ENCODE measurements around the gene CARD14. TPM values are rescaled to one million over a fixed set of nuclear protein-coding genes. Genes with fewer than 3 reads are reported as not detected.

Gene CARD14
- total RNA-seq, 1 donor from 2014 or later, result 0.64 TPM

DNA sequence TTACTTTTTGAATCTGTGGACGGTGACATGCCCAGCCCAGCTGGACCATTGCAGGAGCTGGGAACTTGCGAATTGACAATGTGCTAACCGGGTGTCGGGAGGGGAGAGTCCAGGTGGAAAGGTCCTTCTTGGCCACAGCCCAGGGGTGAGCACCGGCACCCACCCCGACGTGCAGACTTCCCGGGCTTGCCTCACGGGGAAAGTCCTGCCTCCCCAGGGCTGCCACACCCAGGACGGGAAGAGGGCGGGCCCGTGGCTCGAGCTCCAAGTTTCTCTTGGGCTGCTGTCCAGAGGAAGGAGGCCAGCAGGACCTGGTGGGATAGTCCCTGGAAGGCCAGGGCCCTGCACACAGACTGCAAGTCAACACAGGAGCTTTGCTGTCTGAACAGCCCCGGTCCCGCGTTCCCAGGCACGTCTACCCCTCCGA, 17.7 kb downstream of the CARD14 start:
- no peak for DNase-seq (ENCODE audit: low spot score)
- H3K4me1 Mint-ChIP-seq (ENCODE audit: unreplicated experiment), result peaks cover 4% of the 10 kb centered on the region
- H3K36me3 Mint-ChIP-seq (ENCODE audit: low read depth, unreplicated experiment), result no peaks in the 10 kb centered on the region
- H3K27ac Mint-ChIP-seq (ENCODE audit: unreplicated experiment), result no peak overlapping the region
- peaks cover 4% of the 10 kb centered on the region for H3K27me3 Mint-ChIP-seq (ENCODE audit: unreplicated experiment)
- H3K4me3 Mint-ChIP-seq (ENCODE audit: unreplicated experiment), result no peak overlapping the region
- TF ChIP-seq, protein P1, sequence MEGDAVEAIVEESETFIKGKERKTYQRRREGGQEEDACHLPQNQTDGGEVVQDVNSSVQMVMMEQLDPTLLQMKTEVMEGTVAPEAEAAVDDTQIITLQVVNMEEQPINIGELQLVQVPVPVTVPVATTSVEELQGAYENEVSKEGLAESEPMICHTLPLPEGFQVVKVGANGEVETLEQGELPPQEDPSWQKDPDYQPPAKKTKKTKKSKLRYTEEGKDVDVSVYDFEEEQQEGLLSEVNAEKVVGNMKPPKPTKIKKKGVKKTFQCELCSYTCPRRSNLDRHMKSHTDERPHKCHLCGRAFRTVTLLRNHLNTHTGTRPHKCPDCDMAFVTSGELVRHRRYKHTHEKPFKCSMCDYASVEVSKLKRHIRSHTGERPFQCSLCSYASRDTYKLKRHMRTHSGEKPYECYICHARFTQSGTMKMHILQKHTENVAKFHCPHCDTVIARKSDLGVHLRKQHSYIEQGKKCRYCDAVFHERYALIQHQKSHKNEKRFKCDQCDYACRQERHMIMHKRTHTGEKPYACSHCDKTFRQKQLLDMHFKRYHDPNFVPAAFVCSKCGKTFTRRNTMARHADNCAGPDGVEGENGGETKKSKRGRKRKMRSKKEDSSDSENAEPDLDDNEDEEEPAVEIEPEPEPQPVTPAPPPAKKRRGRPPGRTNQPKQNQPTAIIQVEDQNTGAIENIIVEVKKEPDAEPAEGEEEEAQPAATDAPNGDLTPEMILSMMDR (IDR thresholded peaks at IDR 0.05; ENCODE audit: unreplicated experiment), result no peak
- H3K9me3 Mint-ChIP-seq (ENCODE audit: unreplicated experiment), result no peaks in the 10 kb centered on the region

DNA sequence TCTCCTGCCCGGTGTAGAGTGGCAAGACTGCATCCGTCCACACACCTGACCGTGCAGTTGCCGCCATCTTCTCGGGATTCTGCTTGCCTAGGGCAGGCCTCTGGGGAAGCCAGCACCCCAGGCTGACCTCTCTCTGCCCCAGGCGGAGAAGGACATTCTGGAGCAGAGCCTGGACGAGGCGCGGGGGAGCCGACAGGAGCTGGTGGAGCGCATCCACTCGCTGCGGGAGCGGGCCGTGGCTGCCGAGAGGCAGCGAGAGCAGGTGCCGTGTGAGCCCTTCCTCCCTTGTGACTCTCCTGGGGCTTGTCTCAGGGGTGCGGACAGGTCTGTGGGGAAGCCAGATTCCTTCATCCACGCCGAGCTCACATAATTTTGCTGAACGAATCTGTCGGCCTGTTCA, 19.8 kb downstream of the CARD14 start:
- peaks cover 4% of the 10 kb centered on the region for H3K4me1 Mint-ChIP-seq (ENCODE audit: unreplicated experiment)
- DNase-seq (ENCODE audit: low spot score), result no peak
- peaks cover 7% of the 10 kb centered on the region for H3K27me3 Mint-ChIP-seq (ENCODE audit: unreplicated experiment)
- no peak overlapping the region for H3K27ac Mint-ChIP-seq (ENCODE audit: unreplicated experiment)
- TF ChIP-seq, protein P1 (IDR thresholded peaks at IDR 0.05; ENCODE audit: unreplicated experiment), result no peak
- no peaks in the 10 kb centered on the region for H3K9me3 Mint-ChIP-seq (ENCODE audit: unreplicated experiment)
- H3K36me3 Mint-ChIP-seq (ENCODE audit: low read depth, unreplicated experiment), result no peaks in the 10 kb centered on the region
- H3K4me3 Mint-ChIP-seq (ENCODE audit: unreplicated experiment), result no peak overlapping the region

DNA sequence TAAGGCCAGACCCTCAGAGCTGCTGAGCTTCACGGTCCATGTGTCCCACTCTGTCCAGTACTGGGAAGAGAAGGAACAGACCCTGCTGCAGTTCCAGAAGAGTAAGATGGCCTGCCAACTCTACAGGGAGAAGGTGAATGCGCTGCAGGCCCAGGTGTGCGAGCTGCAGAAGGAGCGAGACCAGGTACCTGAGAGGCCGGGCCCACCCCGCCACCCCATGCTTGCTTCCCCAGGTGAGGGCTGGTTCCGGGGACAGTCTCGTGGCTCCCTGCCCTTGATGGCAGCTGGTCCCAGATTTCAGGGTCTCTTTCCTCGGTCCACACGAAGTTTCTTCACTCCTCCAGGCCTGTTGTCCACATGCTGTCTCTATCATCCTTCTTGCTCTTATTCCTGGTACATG, 20.9 kb downstream of the CARD14 start:
- H3K9me3 Mint-ChIP-seq (ENCODE audit: unreplicated experiment), result no peaks in the 10 kb centered on the region
- TF ChIP-seq, protein P1 (IDR thresholded peaks at IDR 0.05; ENCODE audit: unreplicated experiment), result no peak
- no peak overlapping the region for H3K27ac Mint-ChIP-seq (ENCODE audit: unreplicated experiment)
- DNase-seq (ENCODE audit: low spot score), result no peak
- H3K27me3 Mint-ChIP-seq (ENCODE audit: unreplicated experiment), result peaks cover 7% of the 10 kb centered on the region
- no peak overlapping the region for H3K4me3 Mint-ChIP-seq (ENCODE audit: unreplicated experiment)
- no peaks in the 10 kb centered on the region for H3K36me3 Mint-ChIP-seq (ENCODE audit: low read depth, unreplicated experiment)
- H3K4me1 Mint-ChIP-seq (ENCODE audit: unreplicated experiment), result peaks cover 4% of the 10 kb centered on the region

GRCh38 chr17:80191192-80191591, 21.4 kb downstream of the CARD14 start:
- Mint-ChIP-seq H3K27me3 (ENCODE audit: unreplicated experiment) (peaks cover 7% of the 10 kb centered on the region), H3K4me1 (ENCODE audit: unreplicated experiment) (peaks cover 4% of the 10 kb centered on the region), H3K36me3 (ENCODE audit: low read depth, unreplicated experiment) (no peaks in the 10 kb centered on the region), H3K9me3 (ENCODE audit: unreplicated experiment) (no peaks in the 10 kb centered on the region), H3K4me3 (ENCODE audit: unreplicated experiment) (no peak overlapping the region), H3K27ac (ENCODE audit: unreplicated experiment) (no peak overlapping the region)
- TF ChIP-seq, protein P1 (IDR thresholded peaks at IDR 0.05; ENCODE audit: unreplicated experiment), result no peak
- no peak for DNase-seq (ENCODE audit: low spot score)

DNA sequence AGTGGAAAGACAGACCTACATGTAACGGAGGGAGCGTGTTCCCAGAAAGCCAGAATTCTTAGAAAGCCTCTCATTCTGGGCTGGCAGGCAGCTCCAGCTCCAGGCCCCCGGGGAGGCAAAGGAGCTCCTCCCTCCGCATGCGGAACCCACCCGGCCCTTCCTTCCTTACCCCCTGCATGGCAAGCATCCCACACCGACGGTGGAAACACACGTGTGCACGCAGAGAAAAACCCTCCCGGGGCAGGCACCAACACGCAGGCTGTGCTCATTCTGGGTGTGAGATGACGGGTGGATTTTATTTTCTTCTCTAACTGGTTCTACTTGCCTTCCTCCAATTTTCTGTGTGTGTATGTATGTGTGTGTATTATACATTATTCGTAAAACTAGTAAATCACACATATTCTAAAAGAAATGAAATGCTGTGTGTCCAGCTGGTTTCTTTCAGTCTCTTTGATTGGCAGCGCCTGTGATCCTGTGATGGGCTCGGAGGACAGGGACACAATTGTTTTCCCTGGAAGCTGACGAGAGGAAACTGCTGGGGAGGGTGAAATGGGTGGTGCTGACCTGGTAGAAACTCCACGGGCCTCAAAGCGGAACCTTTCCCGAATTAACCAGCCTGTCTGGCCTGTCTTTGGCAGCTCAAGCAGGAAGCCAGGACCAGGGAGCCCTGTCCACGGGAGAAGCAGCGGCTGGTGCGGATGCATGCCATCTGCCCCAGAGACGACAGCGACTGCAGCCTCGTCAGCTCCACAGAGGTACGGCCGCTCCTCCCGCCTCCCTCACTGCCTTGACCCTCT, 22.2 kb downstream of the CARD14 start:
- H3K36me3 Mint-ChIP-seq (ENCODE audit: low read depth, unreplicated experiment), result no peaks in the 10 kb centered on the region
- no peaks in the 10 kb centered on the region for H3K9me3 Mint-ChIP-seq (ENCODE audit: unreplicated experiment)
- TF ChIP-seq, protein P1 (IDR thresholded peaks at IDR 0.05; ENCODE audit: unreplicated experiment), result no peak
- H3K27me3 Mint-ChIP-seq (ENCODE audit: unreplicated experiment), result peaks cover 5% of the 10 kb centered on the region
- DNase-seq (ENCODE audit: low spot score), result no peak
- H3K4me1 Mint-ChIP-seq (ENCODE audit: unreplicated experiment), result peaks cover 4% of the 10 kb centered on the region
- H3K27ac Mint-ChIP-seq (ENCODE audit: unreplicated experiment), result peak overlapping the region; percentile 24
- no peak overlapping the region for H3K4me3 Mint-ChIP-seq (ENCODE audit: unreplicated experiment)

Data from endothelial cell (in vitro differentiated cells).